ENCODE results near the gene PCNX2.
"Not testable (repeated sequence)": the region's sequence is repeated elsewhere in the genome, so short reads cannot be mapped to it uniquely, and the experiment has no call there.

The PCNX2 gene

GRCh38 chr1:233190987-233191386 lies 104.5 kb downstream of the PCNX2 start:
- no peaks in the 10 kb centered on the region for H3K4me1 ChIP-seq (ENCODE audit: control extremely low read depth in 1 of 4, control insufficient read depth in 4 of 4, insufficient read depth in 4 of 4, low read length in 3 of 4)
- no peaks in the 10 kb centered on the region for H3K27me3 ChIP-seq (replicated peaks in 2 of 5; ENCODE audit: control insufficient read depth in 4 of 5, insufficient read depth in 5 of 5, low read length in 4 of 5)
- WGBS (ENCODE audit: insufficient coverage) = 97% methylated on average over 5 of the region's 5 CpGs
- CTCF ChIA-PET = no interaction called here
- no peak overlapping the region for H3K27ac ChIP-seq (ENCODE audit: insufficient read depth in 1 of 2, low read depth in 1 of 2, low read length in 2 of 2, poor library complexity in 1 of 2, severe bottlenecking in 2 of 2)
- POLR2A ChIA-PET = no interaction called here
- no peak for DNase-seq
- H3K36me3 ChIP-seq (ENCODE audit: control insufficient read depth in 4 of 4, insufficient read depth in 4 of 4, low read length in 3 of 4) = peaks cover 0 to 3% (median 1%) of the 10 kb centered on the region in 4 experiments
- H3K4me3 ChIP-seq (ENCODE audit: control insufficient read depth in 1 of 7, extremely low read depth in 1 of 7, insufficient read depth in 4 of 7, low read depth in 2 of 7, low read length in 6 of 7) = no peak overlapping the region
- peaks cover 0 to 22% (median 0%) of the 10 kb centered on the region in 5 experiments for H3K9me3 ChIP-seq (ENCODE audit: control extremely low read depth in 1 of 5, control insufficient read depth in 4 of 5, insufficient read depth in 2 of 5, low read depth in 1 of 5, low read length in 4 of 5)

- DNase-seq = no peak
- Histone ChIP-seq H3K9me3 (ENCODE audit: control extremely low read depth in 1 of 5, control insufficient read depth in 4 of 5, insufficient read depth in 2 of 5, low read depth in 1 of 5, low read length in 4 of 5) (peaks cover 0 to 12% (median 0%) of the 10 kb centered on the region in 5 experiments), H3K27me3 (replicated peaks in 2 of 5; ENCODE audit: control insufficient read depth in 4 of 5, insufficient read depth in 5 of 5, low read length in 4 of 5) (no peaks in the 10 kb centered on the region), H3K4me3 (ENCODE audit: control insufficient read depth in 1 of 7, extremely low read depth in 1 of 7, insufficient read depth in 4 of 7, low read depth in 2 of 7, low read length in 6 of 7) (no peak overlapping the region), H3K4me1 (ENCODE audit: control extremely low read depth in 1 of 4, control insufficient read depth in 4 of 4, insufficient read depth in 4 of 4, low read length in 3 of 4) (no peaks in the 10 kb centered on the region), H3K36me3 (ENCODE audit: control insufficient read depth in 4 of 4, insufficient read depth in 4 of 4, low read length in 3 of 4) (no peaks in the 10 kb centered on the region), H3K27ac (ENCODE audit: insufficient read depth in 1 of 2, low read depth in 1 of 2, low read length in 2 of 2, poor library complexity in 1 of 2, severe bottlenecking in 2 of 2) (no peak overlapping the region)
- no CpG with 5 or more reads among the region's 3 CpGs for WGBS (ENCODE audit: insufficient coverage)
- POLR2A ChIA-PET = no interaction called here
- CTCF ChIA-PET = no interaction called here
Observed at GRCh38 chr1:233189526-233189925, 106.0 kb downstream of the PCNX2 start.

- WGBS (ENCODE audit: insufficient coverage) = 96% methylated on average over 3 of the region's 4 CpGs
- DNase-seq = no peak
- Histone ChIP-seq H3K4me3 (ENCODE audit: control insufficient read depth in 1 of 7, extremely low read depth in 1 of 7, insufficient read depth in 4 of 7, low read depth in 2 of 7, low read length in 6 of 7) (no peak overlapping the region), H3K27me3 (replicated peaks in 2 of 5; ENCODE audit: control insufficient read depth in 4 of 5, insufficient read depth in 5 of 5, low read length in 4 of 5) (no peaks in the 10 kb centered on the region), H3K36me3 (ENCODE audit: control insufficient read depth in 4 of 4, insufficient read depth in 4 of 4, low read length in 3 of 4) (peaks cover 0 to 2% (median 0%) of the 10 kb centered on the region in 4 experiments), H3K4me1 (ENCODE audit: control extremely low read depth in 1 of 4, control insufficient read depth in 4 of 4, insufficient read depth in 4 of 4, low read length in 3 of 4) (no peaks in the 10 kb centered on the region), H3K9me3 (ENCODE audit: control extremely low read depth in 1 of 5, control insufficient read depth in 4 of 5, insufficient read depth in 2 of 5, low read depth in 1 of 5, low read length in 4 of 5) (peaks cover 0 to under 1% (median 0%) of the 10 kb centered on the region in 5 experiments), H3K27ac (ENCODE audit: insufficient read depth in 1 of 2, low read depth in 1 of 2, low read length in 2 of 2, poor library complexity in 1 of 2, severe bottlenecking in 2 of 2) (no peak overlapping the region)
- CTCF ChIA-PET = no interaction called here
- POLR2A ChIA-PET = no interaction called here
Observed at GRCh38 chr1:233188061-233188460, 107.5 kb downstream of the PCNX2 start.

GRCh38 chr1:233183226-233184020 lies 112.1 kb downstream of the PCNX2 start:
- no peak for DNase-seq
- no peak overlapping the region for H3K4me3 ChIP-seq (ENCODE audit: control insufficient read depth in 1 of 7, extremely low read depth in 1 of 7, insufficient read depth in 4 of 7, low read depth in 2 of 7, low read length in 6 of 7)
- peaks cover 0 to 7% (median 0%) of the 10 kb centered on the region in 4 experiments for H3K4me1 ChIP-seq (ENCODE audit: control extremely low read depth in 1 of 4, control insufficient read depth in 4 of 4, insufficient read depth in 4 of 4, low read length in 3 of 4)
- H3K36me3 ChIP-seq (ENCODE audit: control insufficient read depth in 4 of 4, insufficient read depth in 4 of 4, low read length in 3 of 4) = peaks cover 3 to 14% (median 6%) of the 10 kb centered on the region in 4 experiments
- no peaks in the 10 kb centered on the region for H3K27me3 ChIP-seq (replicated peaks in 2 of 5; ENCODE audit: control insufficient read depth in 4 of 5, insufficient read depth in 5 of 5, low read length in 4 of 5)
- H3K9me3 ChIP-seq (ENCODE audit: control extremely low read depth in 1 of 5, control insufficient read depth in 4 of 5, insufficient read depth in 2 of 5, low read depth in 1 of 5, low read length in 4 of 5) = peaks cover 0 to 4% (median 0%) of the 10 kb centered on the region in 5 experiments
- POLR2A ChIA-PET = no interaction called here
- CTCF ChIA-PET = no interaction called here
- H3K27ac ChIP-seq (ENCODE audit: insufficient read depth in 1 of 2, low read depth in 1 of 2, low read length in 2 of 2, poor library complexity in 1 of 2, severe bottlenecking in 2 of 2) = no peak overlapping the region
- 93% methylated on average over 7 of the region's 8 CpGs for WGBS (ENCODE audit: insufficient coverage)

GRCh38 chr1:233182587-233182986 lies 112.9 kb downstream of the PCNX2 start:
- Histone ChIP-seq H3K27me3 (replicated peaks in 2 of 5; ENCODE audit: control insufficient read depth in 4 of 5, insufficient read depth in 5 of 5, low read length in 4 of 5) (no peaks in the 10 kb centered on the region), H3K36me3 (ENCODE audit: control insufficient read depth in 4 of 4, insufficient read depth in 4 of 4, low read length in 3 of 4) (peaks cover 3 to 23% (median 11%) of the 10 kb centered on the region in 4 experiments), H3K27ac (ENCODE audit: insufficient read depth in 1 of 2, low read depth in 1 of 2, low read length in 2 of 2, poor library complexity in 1 of 2, severe bottlenecking in 2 of 2) (no peak overlapping the region), H3K4me3 (ENCODE audit: control insufficient read depth in 1 of 7, extremely low read depth in 1 of 7, insufficient read depth in 4 of 7, low read depth in 2 of 7, low read length in 6 of 7) (no peak overlapping the region), H3K9me3 (ENCODE audit: control extremely low read depth in 1 of 5, control insufficient read depth in 4 of 5, insufficient read depth in 2 of 5, low read depth in 1 of 5, low read length in 4 of 5) (peaks cover 0 to 11% (median 2%) of the 10 kb centered on the region in 5 experiments), H3K4me1 (ENCODE audit: control extremely low read depth in 1 of 4, control insufficient read depth in 4 of 4, insufficient read depth in 4 of 4, low read length in 3 of 4) (peaks cover 0 to 7% (median 0%) of the 10 kb centered on the region in 4 experiments)
- WGBS (ENCODE audit: insufficient coverage) = 100% methylated on average over 2 of the region's 2 CpGs
- POLR2A ChIA-PET = no interaction called here
- CTCF ChIA-PET = no interaction called here
- DNase-seq = no peak

- H3K27me3 ChIP-seq (replicated peaks in 2 of 5; ENCODE audit: control insufficient read depth in 4 of 5, insufficient read depth in 5 of 5, low read length in 4 of 5) = no peaks in the 10 kb centered on the region
Observed at GRCh38 chr1:233180641-233181364, 114.7 kb downstream of the PCNX2 start.

GRCh38 chr1:233179638-233180037 lies 115.9 kb downstream of the PCNX2 start:
- WGBS (ENCODE audit: insufficient coverage) = 100% methylated on average over 1 of the region's 1 CpG
- H3K4me3 ChIP-seq (ENCODE audit: control insufficient read depth in 1 of 7, extremely low read depth in 1 of 7, insufficient read depth in 4 of 7, low read depth in 2 of 7, low read length in 6 of 7); POLR2A ChIA-PET; H3K4me1 ChIP-seq (ENCODE audit: control extremely low read depth in 1 of 4, control insufficient read depth in 4 of 4, insufficient read depth in 4 of 4, low read length in 3 of 4); H3K27ac ChIP-seq (ENCODE audit: insufficient read depth in 1 of 2, low read depth in 1 of 2, low read length in 2 of 2, poor library complexity in 1 of 2, severe bottlenecking in 2 of 2); CTCF ChIA-PET; H3K27me3 ChIP-seq (replicated peaks in 2 of 5; ENCODE audit: control insufficient read depth in 4 of 5, insufficient read depth in 5 of 5, low read length in 4 of 5): not testable (repeated sequence)
- H3K36me3 ChIP-seq (ENCODE audit: control insufficient read depth in 4 of 4, insufficient read depth in 4 of 4, low read length in 3 of 4) = peaks cover 3 to 39% (median 14%) of the 10 kb centered on the region in 4 experiments
- peaks cover 0 to 12% (median 4%) of the 10 kb centered on the region in 5 experiments for H3K9me3 ChIP-seq (ENCODE audit: control extremely low read depth in 1 of 5, control insufficient read depth in 4 of 5, insufficient read depth in 2 of 5, low read depth in 1 of 5, low read length in 4 of 5)
- DNase-seq = peak in 2 of 3 donors; percentile 6 to 30

More at GRCh38 chr1:233180641-233181364, 114.7 kb downstream of the PCNX2 start:
- no peak for DNase-seq
- peaks cover 0 to 7% (median 0%) of the 10 kb centered on the region in 4 experiments for H3K4me1 ChIP-seq (ENCODE audit: control extremely low read depth in 1 of 4, control insufficient read depth in 4 of 4, insufficient read depth in 4 of 4, low read length in 3 of 4)
- POLR2A ChIA-PET = no interaction called here
- CTCF ChIA-PET = interaction anchor here (0.6 kb wide), 1 partner anchor 1286 kb away, joined by 3 read pairs; no protein-coding TSS in a partner anchor
- H3K4me3 ChIP-seq (ENCODE audit: control insufficient read depth in 1 of 7, extremely low read depth in 1 of 7, insufficient read depth in 4 of 7, low read depth in 2 of 7, low read length in 6 of 7) = no peak overlapping the region
- 95% methylated on average over 9 of the region's 9 CpGs for WGBS (ENCODE audit: insufficient coverage)
- no peak overlapping the region for H3K27ac ChIP-seq (ENCODE audit: insufficient read depth in 1 of 2, low read depth in 1 of 2, low read length in 2 of 2, poor library complexity in 1 of 2, severe bottlenecking in 2 of 2)
- peaks cover 0 to 12% (median 4%) of the 10 kb centered on the region in 5 experiments for H3K9me3 ChIP-seq (ENCODE audit: control extremely low read depth in 1 of 5, control insufficient read depth in 4 of 5, insufficient read depth in 2 of 5, low read depth in 1 of 5, low read length in 4 of 5)
- peaks cover 3 to 36% (median 14%) of the 10 kb centered on the region in 4 experiments for H3K36me3 ChIP-seq (ENCODE audit: control insufficient read depth in 4 of 4, insufficient read depth in 4 of 4, low read length in 3 of 4)

All from common myeloid progenitor, CD34-positive (primary cell).